ENCODE results near the gene L3MBTL2. TPM values are rescaled to one million over a fixed set of nuclear protein-coding genes. Genes with fewer than 3 reads are reported as not detected.
A peak's percentile ranks its signal among the peaks of the same experiment; 100 is the strongest.

L3MBTL2 gene
- total RNA-seq, 1 experiment from 2014 or later: 24.7 TPM

DNA sequence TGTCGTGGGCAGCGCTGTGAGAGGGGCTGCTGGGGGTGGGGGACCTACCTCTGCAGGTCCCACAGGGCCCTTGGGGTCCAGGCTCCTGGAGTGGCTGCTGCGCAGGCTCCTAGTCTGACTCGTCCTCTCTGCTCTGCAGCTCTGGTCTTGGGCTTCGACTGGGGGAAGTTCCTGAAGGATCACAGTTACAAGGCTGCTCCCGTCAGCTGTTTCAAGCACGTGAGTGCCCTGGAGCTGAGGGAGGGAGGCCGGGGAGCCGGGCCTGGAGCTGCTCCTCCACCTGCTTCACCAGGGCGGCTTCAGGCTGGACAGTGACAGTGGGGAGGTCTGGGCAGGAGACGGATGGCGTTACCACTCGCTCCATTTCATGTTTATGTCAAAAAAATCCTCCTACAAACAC lies 11.9 kb downstream of the L3MBTL2 start (continued):
- TF ChIP-seq ZBTB33 (IDR thresholded peaks at IDR 0.05; ENCODE audit: extremely low read depth, insufficient replicate concordance, low read length) (no peak), ZFX (IDR thresholded peaks at IDR 0.05) (no peak)

- TF ChIP-seq CEBPB (IDR thresholded peaks at IDR 0.05; ENCODE audit: low read depth) (0 out of 2 replicates have a peak, but pooled peaks have one; percentile 36), CTCF (IDR thresholded peaks at IDR 0.05 in 2 of 3, conservative IDR thresholded peaks at IDR 0.05 in 1 of 3; ENCODE audit: borderline replicate concordance in 1 of 3, insufficient read depth in 1 of 3, low read depth in 2 of 3, low read length in 2 of 3) (no peak)
- BruUV-seq (replicated peaks): no TSS peak
- H3K9me3 ChIP-seq (ENCODE audit: control insufficient read depth in 1 of 2, insufficient read depth in 1 of 2, low read depth in 1 of 2, low read length in 2 of 2): no peaks in the 10 kb centered on the region
- DNase-seq (ENCODE audit: low read depth, low spot score) (no peak), ATAC-seq (no peak)
- no peaks in the 10 kb centered on the region for H3K9me2 ChIP-seq (ENCODE audit: insufficient read depth)
- intact Hi-C loops (cut with micrococcal nuclease): no loop called here
- H3K36me3 ChIP-seq (ENCODE audit: control insufficient read depth in 1 of 2, insufficient read depth in 2 of 2, low read length in 2 of 2): peaks cover 5 to 16% of the 10 kb centered on the region in 2 experiments; a peak in 3 of 4 replicates
- H4K20me1 ChIP-seq (ENCODE audit: insufficient read depth): no peaks in the 10 kb centered on the region
- POLR2A ChIA-PET: no interaction called here
- CTCF ChIA-PET: no interaction called here
- no peaks in the 10 kb centered on the region for H3K79me2 ChIP-seq (ENCODE audit: insufficient read depth, low read length)
- H3K27me3 ChIP-seq (ENCODE audit: insufficient read depth, low read length): no peaks in the 10 kb centered on the region
- no peak overlapping the region for H3K27ac ChIP-seq (ENCODE audit: low read depth, low read length)
- RAD21 ChIA-PET (ENCODE audit: low non-redundant PET in 1 of 2, low total read pairs in 2 of 2, uncharacterized antibody in 2 of 2, unreplicated experiment in 2 of 2): no interaction called here
- no peak overlapping the region for H2AFZ ChIP-seq (ENCODE audit: low read depth, low read length, poor library complexity, severe bottlenecking)
- no peaks in the 10 kb centered on the region for H3K4me1 ChIP-seq (ENCODE audit: control insufficient read depth in 1 of 2, insufficient read depth in 2 of 2, low read length in 2 of 2)
- H3K4me2 ChIP-seq (ENCODE audit: low read length): no peak overlapping the region
- no peak overlapping the region for H3K4me3 ChIP-seq (replicated peaks in 1 of 2; ENCODE audit: low read depth in 1 of 2, low read length in 2 of 2)
- H3K9ac ChIP-seq (ENCODE audit: low read length): no peak overlapping the region
Observed at GRCh38 chr22:41217553-41218157, 12.5 kb downstream of the L3MBTL2 start.

All from HCT116 (cell line).